ENCODE measurements around the gene AHDC1.
A peak's percentile ranks its signal among the peaks of the same experiment; 100 is the strongest.

AHDC1 gene

DNA sequence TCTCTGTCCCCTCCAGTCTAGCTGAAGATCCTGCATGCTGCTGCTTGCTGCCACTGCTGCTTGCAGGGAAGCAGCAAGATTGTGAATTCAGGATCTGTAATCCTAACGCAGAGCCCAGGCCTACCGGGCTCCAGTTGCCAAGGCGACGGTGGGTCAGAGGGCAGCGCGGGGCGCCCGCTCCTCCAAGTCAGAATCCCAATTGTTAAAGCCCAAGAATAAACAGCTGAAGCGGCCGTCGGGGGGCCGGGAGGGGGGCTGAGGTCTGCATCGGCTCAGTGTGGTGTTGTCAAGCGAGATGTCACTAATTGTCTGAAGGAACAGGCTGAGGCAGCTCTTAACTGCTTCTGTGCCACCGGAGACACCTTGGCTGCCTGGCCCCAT, 36.8 kb downstream of the AHDC1 start:
- no peak for DNase-seq
- TF ChIP-seq POLR2A (IDR thresholded peaks at IDR 0.05; ENCODE audit: low read length) (no peak), GATA1 (IDR thresholded peaks at IDR 0.05; ENCODE audit: low read depth, low read length) (no peak)

- TF ChIP-seq GATA1 (IDR thresholded peaks at IDR 0.05; ENCODE audit: low read depth, low read length) (no peak), POLR2A (IDR thresholded peaks at IDR 0.05; ENCODE audit: low read length) (no peak)
- no peak for DNase-seq
These were observed 37.3 kb downstream of the AHDC1 start for GRCh38 chr1:27566462-27567145.

DNA sequence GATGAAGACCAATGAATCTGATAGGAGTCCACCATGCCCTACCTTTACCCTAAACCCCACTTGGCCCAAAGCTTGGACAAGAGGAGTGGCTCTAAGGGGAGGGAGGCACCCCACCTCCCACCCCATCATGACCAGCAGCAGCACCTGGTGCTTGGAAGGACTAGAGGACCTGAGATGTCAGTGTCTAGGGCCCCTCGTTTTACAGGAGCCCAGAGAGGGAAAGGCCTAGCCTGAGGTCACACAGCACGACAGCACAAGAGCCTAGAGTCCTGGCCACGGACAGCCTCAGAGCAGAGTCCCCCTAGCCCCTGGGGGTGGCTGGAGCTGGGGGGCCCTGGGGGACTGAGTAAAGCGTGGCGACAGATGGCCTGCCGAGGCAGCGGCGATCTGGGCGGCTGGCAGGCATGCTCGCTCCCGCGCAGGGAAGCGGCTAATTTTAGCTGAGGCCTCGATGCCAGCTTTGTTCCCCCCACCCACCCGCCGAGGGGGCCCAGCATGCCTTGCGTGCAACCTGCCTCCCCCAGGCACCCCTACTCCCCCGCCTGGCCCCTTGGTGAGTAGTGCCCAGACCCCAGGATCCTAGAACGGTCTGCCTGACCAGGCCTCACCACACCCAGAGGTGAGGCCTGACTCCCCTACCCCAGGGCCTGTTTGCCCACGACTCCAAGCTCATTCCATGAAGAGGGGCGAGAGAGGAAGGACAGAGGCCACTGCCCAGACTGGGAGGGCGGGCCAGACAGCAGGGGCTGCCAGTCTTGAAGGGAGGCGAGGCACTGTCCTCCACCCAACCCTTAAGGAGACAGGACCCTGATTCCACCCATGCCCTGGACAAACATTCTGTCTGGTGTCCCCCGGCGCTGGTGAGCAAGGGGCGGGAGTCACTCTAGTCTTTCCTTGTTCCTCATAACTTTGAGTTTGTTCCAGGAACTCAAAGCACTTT, 39.0 kb downstream of the AHDC1 start:
- TF ChIP-seq POLR2A (IDR thresholded peaks at IDR 0.05; ENCODE audit: low read length) (no peak), GATA1 (IDR thresholded peaks at IDR 0.05; ENCODE audit: low read depth, low read length) (no peak)
- DNase-seq = no peak

GRCh38 chr1:27563591-27564471, 40.1 kb downstream of the AHDC1 start:
- DNase-seq = peak in 1 of 2 experiments; percentile 26
- TF ChIP-seq POLR2A (IDR thresholded peaks at IDR 0.05; ENCODE audit: low read length) (no peak), GATA1 (IDR thresholded peaks at IDR 0.05; ENCODE audit: low read depth, low read length) (no peak)

- no peak for DNase-seq
- no peak for TF ChIP-seq GATA1 (IDR thresholded peaks at IDR 0.05; ENCODE audit: low read depth, low read length)
- TF ChIP-seq POLR2A (IDR thresholded peaks at IDR 0.05; ENCODE audit: low read length) = no peak
These were observed 40.7 kb downstream of the AHDC1 start for GRCh38 chr1:27563341-27563590.

DNA sequence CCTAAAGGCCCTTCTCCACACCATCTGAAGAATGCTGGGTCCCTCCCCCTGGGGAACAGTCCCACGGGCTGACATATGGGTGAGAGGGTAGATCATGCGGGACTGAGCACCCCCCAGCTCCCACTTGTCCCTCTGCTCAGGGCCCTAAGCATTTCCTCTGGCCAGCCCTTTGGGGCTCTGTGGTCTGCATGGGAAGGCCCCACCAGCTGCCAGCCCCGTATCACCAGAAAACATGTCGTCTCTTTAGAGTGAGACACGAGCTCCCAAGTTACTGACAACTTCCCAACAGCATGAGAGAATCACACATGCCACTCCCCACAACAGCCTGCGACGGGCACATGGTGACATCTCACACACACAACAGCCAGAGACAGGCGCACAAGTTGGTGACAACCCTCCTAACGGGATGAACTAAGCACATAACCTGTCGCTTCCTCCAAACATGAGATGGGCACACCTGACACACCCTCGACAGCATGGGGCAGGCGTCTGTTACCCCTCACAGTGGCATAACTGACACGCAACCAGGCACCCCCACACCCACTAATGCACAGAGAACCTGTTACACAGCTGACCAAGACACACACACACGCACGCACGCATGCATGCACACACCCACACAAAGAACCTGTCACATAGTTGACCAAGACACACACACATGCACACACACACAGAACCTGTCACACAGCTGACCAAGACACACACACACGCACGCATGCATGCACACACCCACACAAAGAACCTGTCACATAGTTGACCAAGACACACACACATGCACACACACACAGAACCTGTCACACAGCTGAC, 41.2 kb downstream of the AHDC1 start:
- TF ChIP-seq POLR2A (IDR thresholded peaks at IDR 0.05; ENCODE audit: low read length) = no peak
- TF ChIP-seq GATA1 (IDR thresholded peaks at IDR 0.05; ENCODE audit: low read depth, low read length) = no peak
- no peak for DNase-seq

GRCh38 chr1:27562021-27562420, 41.9 kb downstream of the AHDC1 start:
- no peak for TF ChIP-seq POLR2A (IDR thresholded peaks at IDR 0.05; ENCODE audit: low read length)
- no peak for TF ChIP-seq GATA1 (IDR thresholded peaks at IDR 0.05; ENCODE audit: low read depth, low read length)
- no peak for DNase-seq

GRCh38 chr1:27561124-27561899, 42.6 kb downstream of the AHDC1 start:
- no peak for DNase-seq
- TF ChIP-seq GATA1 (IDR thresholded peaks at IDR 0.05; ENCODE audit: low read depth, low read length) (no peak), POLR2A (IDR thresholded peaks at IDR 0.05; ENCODE audit: low read length) (no peak)

DNA sequence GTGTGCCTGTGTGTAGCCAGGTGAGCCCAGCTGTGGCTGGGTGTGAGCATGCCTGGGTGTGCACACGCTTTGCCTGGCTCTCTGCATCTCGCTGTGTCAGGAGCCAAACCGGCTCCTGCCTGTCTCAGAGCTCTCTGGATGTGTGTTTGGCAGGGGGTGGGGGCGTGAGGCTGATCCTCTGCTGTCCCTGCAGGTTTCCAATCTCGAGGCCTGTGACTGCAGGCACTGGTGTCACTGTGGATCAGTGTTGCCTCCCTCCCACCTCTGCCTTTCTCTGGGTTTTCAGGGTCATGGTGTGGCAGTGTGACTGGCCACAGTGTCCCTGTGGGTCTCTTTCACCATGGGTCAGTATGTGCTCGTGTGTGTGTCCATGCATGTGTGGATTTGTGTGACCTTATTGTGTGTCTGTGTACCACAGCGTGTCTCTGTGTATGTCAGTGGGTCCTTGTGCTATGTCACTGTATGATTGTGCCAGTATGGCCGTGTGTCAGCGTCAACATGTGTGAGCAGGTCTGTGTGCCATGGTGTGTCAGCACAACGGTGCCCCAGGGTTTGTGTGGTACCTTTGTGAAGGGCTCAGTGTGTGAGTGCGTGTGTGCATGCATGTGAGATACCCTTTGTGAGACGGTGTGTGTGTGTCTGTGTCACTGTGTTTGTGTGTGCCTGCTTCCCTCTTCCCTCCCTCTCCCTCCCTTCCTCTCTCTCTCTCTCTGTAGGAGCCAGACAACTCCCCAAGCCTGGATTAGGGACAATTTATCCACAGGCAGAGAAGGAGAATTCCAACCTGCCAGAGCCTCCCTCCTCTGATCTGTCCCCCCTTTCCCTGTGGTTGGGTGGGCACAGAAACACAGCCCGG, 43.4 kb downstream of the AHDC1 start:
- no peak for DNase-seq
- TF ChIP-seq POLR2A (IDR thresholded peaks at IDR 0.05; ENCODE audit: low read length) (no peak), GATA1 (IDR thresholded peaks at IDR 0.05; ENCODE audit: low read depth, low read length) (no peak)

- no peak for DNase-seq
- TF ChIP-seq GATA1 (IDR thresholded peaks at IDR 0.05; ENCODE audit: low read depth, low read length) = no peak
- no peak for TF ChIP-seq POLR2A (IDR thresholded peaks at IDR 0.05; ENCODE audit: low read length)
These were observed 44.4 kb downstream of the AHDC1 start for GRCh38 chr1:27559466-27560030.

DNA sequence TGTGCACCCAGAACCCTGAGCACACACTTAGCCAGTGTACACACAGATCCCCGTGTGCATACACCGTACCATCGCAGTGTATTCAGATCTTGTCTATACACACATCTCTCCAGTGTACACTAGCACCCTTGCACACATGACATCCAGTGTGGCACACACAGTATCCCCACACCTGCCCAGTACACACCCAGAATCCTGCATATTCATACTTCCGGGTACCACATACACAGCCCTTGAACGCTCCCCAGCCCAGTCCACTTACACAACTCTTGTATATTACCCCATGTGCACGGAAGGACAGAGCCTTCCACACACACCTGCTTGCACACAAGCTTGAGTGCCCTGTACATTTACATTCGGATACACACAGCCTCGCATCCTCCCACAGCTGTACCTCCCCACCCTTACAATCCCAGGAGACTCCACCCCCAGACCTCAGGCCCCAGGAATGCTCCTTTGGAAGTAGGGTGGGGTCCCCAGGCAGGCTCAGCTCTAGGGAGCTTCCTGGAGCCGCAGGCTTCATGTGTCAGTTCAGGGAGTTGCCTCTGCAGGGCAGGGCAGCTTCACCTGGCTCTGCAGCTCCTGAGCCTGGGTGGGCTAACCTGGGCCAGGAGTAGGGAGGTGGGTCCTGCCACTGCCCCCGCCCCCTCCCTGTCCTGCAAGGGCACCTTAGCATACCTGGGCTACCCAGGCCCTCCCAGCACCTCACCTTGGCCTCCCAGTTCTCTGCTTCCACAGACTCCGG, 46.2 kb downstream of the AHDC1 start:
- no peak for TF ChIP-seq GATA1 (IDR thresholded peaks at IDR 0.05; ENCODE audit: low read depth, low read length)
- no peak for TF ChIP-seq POLR2A (IDR thresholded peaks at IDR 0.05; ENCODE audit: low read length)

More for the DNA sequence above, 46.2 kb downstream of the AHDC1 start:
- no peak for DNase-seq

Data from erythroblast (primary cell).